ENCODE measurements around the gene MAN2B1. TPM values are rescaled to one million over a fixed set of nuclear protein-coding genes. Genes with fewer than 3 reads are reported as not detected.

Gene MAN2B1
- total RNA-seq, 1 donor from 2014 or later, result 36.3 TPM

DNA sequence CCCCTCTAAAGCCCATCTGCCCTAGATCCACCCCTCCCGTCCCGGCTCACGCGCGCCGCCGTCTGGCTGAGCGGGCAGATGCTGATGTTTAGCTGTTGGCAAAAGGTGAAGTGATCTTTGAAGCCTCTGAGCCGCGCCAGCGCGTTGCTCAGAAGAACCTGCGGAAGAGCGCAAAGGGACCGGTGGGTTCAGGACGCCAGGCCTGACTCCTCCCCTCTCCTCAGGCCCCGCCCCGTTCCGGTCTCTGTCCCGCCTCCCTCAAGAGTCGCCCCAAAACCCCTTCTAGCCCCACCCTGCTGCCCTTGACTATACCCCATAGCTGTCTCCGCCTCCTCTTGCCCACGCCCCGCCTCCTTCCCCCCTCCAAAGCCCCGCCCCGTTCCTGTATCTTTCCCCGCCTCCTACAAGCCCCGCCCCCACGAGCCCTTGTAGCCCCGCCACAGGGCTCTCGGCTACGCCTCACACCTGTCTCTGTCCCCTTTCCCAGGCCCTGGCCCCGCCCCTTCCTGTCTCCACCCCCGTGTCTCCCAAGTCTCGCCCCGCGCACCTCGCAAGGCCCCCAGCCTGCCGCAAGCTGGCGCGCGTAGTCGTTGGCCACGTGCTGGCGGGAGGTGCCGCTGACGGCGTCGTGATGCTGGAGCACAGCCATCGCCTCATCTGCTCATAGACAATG, 9.5 kb downstream of the MAN2B1 start:
- no peak for DNase-seq (ENCODE audit: low spot score in 2 of 2)
- no peaks in the 10 kb centered on the region for H3K4me1 ChIP-seq
- intact Hi-C loops (cut with DNase I), result no loop called here
- no peak overlapping the region for H3K4me3 ChIP-seq
- H3K9me3 ChIP-seq, result no peaks in the 10 kb centered on the region
- TF ChIP-seq, protein P1, sequence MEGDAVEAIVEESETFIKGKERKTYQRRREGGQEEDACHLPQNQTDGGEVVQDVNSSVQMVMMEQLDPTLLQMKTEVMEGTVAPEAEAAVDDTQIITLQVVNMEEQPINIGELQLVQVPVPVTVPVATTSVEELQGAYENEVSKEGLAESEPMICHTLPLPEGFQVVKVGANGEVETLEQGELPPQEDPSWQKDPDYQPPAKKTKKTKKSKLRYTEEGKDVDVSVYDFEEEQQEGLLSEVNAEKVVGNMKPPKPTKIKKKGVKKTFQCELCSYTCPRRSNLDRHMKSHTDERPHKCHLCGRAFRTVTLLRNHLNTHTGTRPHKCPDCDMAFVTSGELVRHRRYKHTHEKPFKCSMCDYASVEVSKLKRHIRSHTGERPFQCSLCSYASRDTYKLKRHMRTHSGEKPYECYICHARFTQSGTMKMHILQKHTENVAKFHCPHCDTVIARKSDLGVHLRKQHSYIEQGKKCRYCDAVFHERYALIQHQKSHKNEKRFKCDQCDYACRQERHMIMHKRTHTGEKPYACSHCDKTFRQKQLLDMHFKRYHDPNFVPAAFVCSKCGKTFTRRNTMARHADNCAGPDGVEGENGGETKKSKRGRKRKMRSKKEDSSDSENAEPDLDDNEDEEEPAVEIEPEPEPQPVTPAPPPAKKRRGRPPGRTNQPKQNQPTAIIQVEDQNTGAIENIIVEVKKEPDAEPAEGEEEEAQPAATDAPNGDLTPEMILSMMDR (IDR thresholded peaks at IDR 0.05), result no peak
- H3K27me3 ChIP-seq, result no peaks in the 10 kb centered on the region
- H3K36me3 ChIP-seq, result peaks cover 53 to 56% of the 10 kb centered on the region in 2 donors
- H3K27ac ChIP-seq, result no peak overlapping the region

DNA sequence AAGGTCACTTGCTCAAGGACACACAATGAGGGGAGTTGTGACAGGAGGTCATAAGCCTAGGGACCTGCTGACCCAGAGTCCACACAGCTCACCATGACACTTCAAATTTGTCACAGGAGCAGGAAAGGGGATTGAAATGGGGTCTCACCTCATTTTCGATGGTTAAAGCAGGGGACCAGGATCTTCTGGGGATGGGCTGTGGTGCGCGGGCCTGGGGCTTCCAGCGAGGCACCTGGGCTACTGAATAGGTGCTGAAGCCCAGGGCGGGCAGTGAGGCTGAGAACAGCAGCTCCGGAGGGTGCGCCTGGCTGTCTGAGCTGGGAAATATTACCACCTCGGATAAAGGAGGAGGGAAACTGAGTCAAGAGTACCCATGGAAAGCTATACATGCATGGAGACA, 11.0 kb downstream of the MAN2B1 start:
- Histone ChIP-seq H3K4me1 (no peaks in the 10 kb centered on the region), H3K27me3 (no peaks in the 10 kb centered on the region), H3K27ac (no peak overlapping the region), H3K4me3 (no peak overlapping the region), H3K9me3 (no peaks in the 10 kb centered on the region), H3K36me3 (peaks cover 47 to 53% of the 10 kb centered on the region in 2 donors)
- TF ChIP-seq, protein P1 (IDR thresholded peaks at IDR 0.05), result no peak
- no peak for DNase-seq (ENCODE audit: low spot score in 2 of 2)
- intact Hi-C loops (cut with DNase I), result no loop called here

DNA sequence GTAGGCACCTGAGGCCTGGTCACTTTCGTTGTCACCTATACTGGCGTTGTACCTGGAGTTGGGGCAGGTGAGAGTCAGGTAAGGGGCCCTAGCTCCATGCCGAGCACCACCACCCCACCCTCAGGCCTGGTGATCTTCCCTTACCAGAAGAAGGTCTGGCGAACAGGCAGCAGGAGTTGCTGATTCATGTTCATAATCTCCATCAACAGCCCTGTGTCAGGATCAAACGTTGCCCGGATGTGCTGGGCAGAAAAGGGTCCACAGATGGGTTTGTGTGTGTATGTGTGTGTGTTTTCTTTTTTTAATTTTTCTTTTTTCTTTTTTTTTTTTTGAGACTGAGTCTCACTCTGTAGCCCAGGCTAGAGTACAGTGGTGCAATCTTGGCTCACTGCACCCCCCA, 14.3 kb downstream of the MAN2B1 start:
- Histone ChIP-seq H3K36me3 (peaks cover 27 to 39% of the 10 kb centered on the region in 2 donors), H3K27ac (no peak overlapping the region), H3K27me3 (no peaks in the 10 kb centered on the region), H3K9me3 (no peaks in the 10 kb centered on the region), H3K4me3 (no peak overlapping the region), H3K4me1 (peaks cover 6 to 13% of the 10 kb centered on the region in 2 donors)
- no peak for DNase-seq (ENCODE audit: low spot score in 2 of 2)
- TF ChIP-seq, protein P1 (IDR thresholded peaks at IDR 0.05), result no peak
- intact Hi-C loops (cut with DNase I), result no loop called here

DNA sequence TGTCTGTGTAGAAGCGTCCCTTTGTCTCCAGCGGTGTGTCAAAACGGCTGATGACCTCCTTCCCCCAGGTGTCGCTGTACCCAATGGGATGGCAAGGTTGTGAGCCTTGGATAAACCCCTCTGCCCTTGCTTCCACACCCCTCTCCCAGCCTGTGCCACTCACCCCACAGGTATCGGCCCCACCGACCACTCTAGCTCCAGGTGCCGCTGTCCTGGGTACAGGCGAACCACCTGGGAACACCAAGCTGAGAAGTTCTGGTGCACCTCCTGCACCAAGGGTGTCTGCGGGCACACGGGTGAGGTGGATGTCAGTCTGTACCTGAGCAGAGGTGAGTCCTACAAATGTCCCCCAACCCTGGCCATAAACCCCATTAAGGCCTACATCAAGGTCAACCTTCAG, 16.6 kb downstream of the MAN2B1 start:
- no peak for DNase-seq (ENCODE audit: low spot score in 2 of 2)

DNA sequence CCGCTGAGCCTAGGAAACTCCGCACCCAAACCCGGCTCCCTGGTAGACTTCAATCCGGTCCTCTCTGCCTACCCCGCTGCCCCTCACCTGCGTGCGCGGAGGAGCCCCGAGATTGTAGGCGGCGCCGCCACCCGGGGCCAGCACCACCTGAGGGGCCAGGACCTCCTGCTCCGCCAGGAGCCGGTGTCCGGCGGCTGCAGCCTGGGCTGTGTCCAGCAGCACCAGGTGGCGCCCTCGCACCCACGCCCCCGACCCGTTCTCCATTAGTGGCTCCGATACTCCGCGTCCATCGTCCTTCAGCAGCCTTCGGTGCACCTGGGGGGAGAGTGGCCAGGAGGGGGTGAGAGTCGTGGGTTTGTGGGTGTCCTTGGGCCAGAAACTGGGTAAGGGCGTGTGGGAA, 18.5 kb downstream of the MAN2B1 start:
- H3K4me3 ChIP-seq, result peak overlapping the region; percentile 40 to 55
- no peaks in the 10 kb centered on the region for H3K27me3 ChIP-seq
- intact Hi-C loops (cut with DNase I), result no loop called here
- TF ChIP-seq, protein P1 (IDR thresholded peaks at IDR 0.05), result peak in 2 of 3 experiments; percentile 7 to 33
- no peak for DNase-seq (ENCODE audit: low spot score in 2 of 2)
- H3K4me1 ChIP-seq, result peaks cover 6 to 13% of the 10 kb centered on the region in 2 donors
- H3K36me3 ChIP-seq, result peaks cover 0 to 15% of the 10 kb centered on the region in 2 donors
- H3K9me3 ChIP-seq, result no peaks in the 10 kb centered on the region
- H3K27ac ChIP-seq, result no peak overlapping the region

More for the DNA sequence above, 16.6 kb downstream of the MAN2B1 start:
- Histone ChIP-seq H3K27ac (no peak overlapping the region), H3K36me3 (peaks cover 8 to 19% of the 10 kb centered on the region in 2 donors), H3K27me3 (no peaks in the 10 kb centered on the region), H3K4me3 (no peak overlapping the region), H3K9me3 (no peaks in the 10 kb centered on the region), H3K4me1 (peaks cover 6 to 13% of the 10 kb centered on the region in 2 donors)
- TF ChIP-seq, protein P1 (IDR thresholded peaks at IDR 0.05), result no peak
- intact Hi-C loops (cut with DNase I), result no loop called here
